Spleen (tissue), 7 donors: ENCODE results near the gene CHRNA4.
"Not testable (repeated sequence)": the region's sequence is repeated elsewhere in the genome, so short reads cannot be mapped to it uniquely, and the experiment has no call there.

Experiments
- POLR2A ChIP-seq, 3 donors: fragments of 450-650 bp; IDR thresholded peaks; one replicate each; pipeline ENCODE4 v1.5.1; 2017; ENCODE audit warnings: antibody characterized with exemption in 3 of 3, mild to moderate bottlenecking in 1 of 3
- TF ChIP-seq, protein P1 (sequence below), 11 experiments: fragments of 200-600 bp in 7 of 11; fragments of 450-650 bp in 4 of 11; sonication (generic) in 4 of 11; IDR thresholded peaks in 8 of 11; conservative IDR thresholded peaks in 3 of 11; 1 replicate in 7 of 11; 2 replicates in 4 of 11; pipeline versions ENCODE4 v1.4.0 to v1.8.0; 2016 to 2021; ENCODE audit warnings: antibody characterized with exemption in 11 of 11, inconsistent platforms in 4 of 11, mild to moderate bottlenecking in 1 of 11
- donor health status: DM: no; HTN: no; CAD: no; lungs with moderate emphysema.
- donor health status: DM: no; HTN: no; CAD: no.
- donor health status: DM: no; HTN: no; CAD: no.

- TF ChIP-seq, protein P1, sequence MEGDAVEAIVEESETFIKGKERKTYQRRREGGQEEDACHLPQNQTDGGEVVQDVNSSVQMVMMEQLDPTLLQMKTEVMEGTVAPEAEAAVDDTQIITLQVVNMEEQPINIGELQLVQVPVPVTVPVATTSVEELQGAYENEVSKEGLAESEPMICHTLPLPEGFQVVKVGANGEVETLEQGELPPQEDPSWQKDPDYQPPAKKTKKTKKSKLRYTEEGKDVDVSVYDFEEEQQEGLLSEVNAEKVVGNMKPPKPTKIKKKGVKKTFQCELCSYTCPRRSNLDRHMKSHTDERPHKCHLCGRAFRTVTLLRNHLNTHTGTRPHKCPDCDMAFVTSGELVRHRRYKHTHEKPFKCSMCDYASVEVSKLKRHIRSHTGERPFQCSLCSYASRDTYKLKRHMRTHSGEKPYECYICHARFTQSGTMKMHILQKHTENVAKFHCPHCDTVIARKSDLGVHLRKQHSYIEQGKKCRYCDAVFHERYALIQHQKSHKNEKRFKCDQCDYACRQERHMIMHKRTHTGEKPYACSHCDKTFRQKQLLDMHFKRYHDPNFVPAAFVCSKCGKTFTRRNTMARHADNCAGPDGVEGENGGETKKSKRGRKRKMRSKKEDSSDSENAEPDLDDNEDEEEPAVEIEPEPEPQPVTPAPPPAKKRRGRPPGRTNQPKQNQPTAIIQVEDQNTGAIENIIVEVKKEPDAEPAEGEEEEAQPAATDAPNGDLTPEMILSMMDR (IDR thresholded peaks at IDR 0.05 in 8 of 11, conservative IDR thresholded peaks at IDR 0.05 in 3 of 11): not testable (repeated sequence)
- not testable (repeated sequence) for TF ChIP-seq POLR2A (IDR thresholded peaks at IDR 0.05)
Measured at GRCh38 chr20:63379872-63380271, 18.7 kb upstream of the CHRNA4 start.
